ENCODE data around the gene TAS1R3. TPM values are rescaled to one million over a fixed set of nuclear protein-coding genes. Genes with fewer than 3 reads are reported as not detected.
A peak's percentile ranks its signal among the peaks of the same experiment; 100 is the strongest.

TAS1R3 gene
- total and polyA plus RNA-seq, 4 donors: 0.19 to 0.36 (median 0.33) TPM; not detected in 1

DNA sequence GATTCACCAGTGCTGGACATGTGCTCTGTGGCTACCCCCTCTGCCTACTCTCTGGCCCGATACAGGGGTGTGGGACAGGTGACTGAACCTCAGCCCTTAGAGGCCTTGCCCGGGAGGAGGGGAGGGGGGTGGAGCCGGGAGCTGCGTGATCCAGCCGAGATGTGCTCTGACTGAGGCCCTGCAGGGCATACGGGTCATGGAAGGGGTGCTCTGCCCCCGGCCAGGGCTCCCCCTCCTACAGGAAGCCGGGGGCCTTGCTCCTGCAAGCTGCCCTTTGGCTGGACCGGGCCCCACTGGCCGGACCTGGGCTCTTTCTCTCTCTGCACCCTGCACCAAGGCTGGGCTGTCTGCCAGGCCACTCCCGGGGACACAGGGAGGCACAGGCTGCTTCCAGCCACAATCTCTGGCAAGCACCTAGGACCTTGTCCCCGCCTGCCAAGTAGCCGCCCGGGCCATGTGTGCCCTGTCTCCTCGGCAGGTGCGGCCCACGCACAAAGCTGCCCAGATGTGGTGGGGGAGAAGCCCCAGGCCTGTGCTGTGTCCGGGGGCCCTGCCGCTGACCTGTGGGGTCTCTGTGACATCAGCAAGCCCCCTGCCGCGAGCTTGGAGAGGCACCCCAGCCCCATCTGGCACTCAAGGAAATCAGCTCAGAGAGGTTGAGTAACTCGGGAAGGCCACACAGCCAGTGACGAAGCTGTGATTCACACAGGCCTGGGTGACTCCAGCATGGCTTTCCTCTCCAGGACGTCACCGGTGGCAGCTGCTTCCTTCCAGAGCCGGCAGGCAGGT, 49.4 kb upstream of the TAS1R3 start:
- peak; percentile 74 for DNase-seq (ENCODE audit: low spot score)
- Histone ChIP-seq H3K9ac (ENCODE audit: low read depth in 1 of 2, low read length in 2 of 2) (no peak overlapping the region), H3K27me3 (ENCODE audit: control insufficient read depth in 4 of 4, insufficient read depth in 4 of 4, low read length in 3 of 4) (no peaks in the 10 kb centered on the region), H3K27ac (ENCODE audit: low read depth in 1 of 2, low read length in 2 of 2) (peak overlapping the region; percentile 38 to 71), H3K4me1 (ENCODE audit: control insufficient read depth in 4 of 4, insufficient read depth in 4 of 4, low read length in 3 of 4) (peaks cover 9 to 19% (median 16%) of the 10 kb centered on the region in 4 donors), H3K9me3 (ENCODE audit: control insufficient read depth in 4 of 4, low read length in 3 of 4) (no peaks in the 10 kb centered on the region), H3K4me3 (ENCODE audit: low read depth in 1 of 3, low read length in 3 of 3) (no peak overlapping the region), H3K36me3 (ENCODE audit: control insufficient read depth in 4 of 4, insufficient read depth in 3 of 4, low read depth in 1 of 4, low read length in 3 of 4) (no peaks in the 10 kb centered on the region)
- 24% methylated on average over 26 of the region's 26 CpGs for WGBS
- TF ChIP-seq SP1 (IDR thresholded peaks at IDR 0.05) (peak; percentile 85), RXRA (IDR thresholded peaks at IDR 0.05) (peak; percentile 64 to 75), MAX (IDR thresholded peaks at IDR 0.05) (no peak), TAF1 (conservative IDR thresholded peaks at IDR 0.05) (no peak), GABPA (IDR thresholded peaks at IDR 0.05 in 1 of 2, conservative IDR thresholded peaks at IDR 0.05 in 1 of 2) (peak in 1 of 2 donors; percentile 63), HNF4A (conservative IDR thresholded peaks at IDR 0.05) (peak; percentile 88 to 94)

- Histone ChIP-seq H3K36me3 (ENCODE audit: control insufficient read depth in 4 of 4, insufficient read depth in 3 of 4, low read depth in 1 of 4, low read length in 3 of 4) (no peaks in the 10 kb centered on the region), H3K9me3 (ENCODE audit: control insufficient read depth in 4 of 4, low read length in 3 of 4) (no peaks in the 10 kb centered on the region), H3K4me1 (ENCODE audit: control insufficient read depth in 4 of 4, insufficient read depth in 4 of 4, low read length in 3 of 4) (peaks cover 9 to 19% (median 16%) of the 10 kb centered on the region in 4 donors), H3K27ac (ENCODE audit: low read depth in 1 of 2, low read length in 2 of 2) (no peak overlapping the region), H3K27me3 (ENCODE audit: control insufficient read depth in 4 of 4, insufficient read depth in 4 of 4, low read length in 3 of 4) (no peaks in the 10 kb centered on the region), H3K4me3 (ENCODE audit: low read depth in 1 of 3, low read length in 3 of 3) (no peak overlapping the region), H3K9ac (ENCODE audit: low read depth in 1 of 2, low read length in 2 of 2) (no peak overlapping the region)
- 90% methylated on average over 14 of the region's 14 CpGs for WGBS
- no peak for DNase-seq (ENCODE audit: low spot score)
- TF ChIP-seq YY1 (IDR thresholded peaks at IDR 0.05) (no peak), HNF4G (IDR thresholded peaks at IDR 0.05) (no peak), NR2F2 (IDR thresholded peaks at IDR 0.05) (no peak), EGR1 (IDR thresholded peaks at IDR 0.05; ENCODE audit: low read depth in 2 of 2) (no peak), FOXA2 (IDR thresholded peaks at IDR 0.05) (no peak), TAF1 (conservative IDR thresholded peaks at IDR 0.05) (no peak), GABPA (IDR thresholded peaks at IDR 0.05 in 1 of 2, conservative IDR thresholded peaks at IDR 0.05 in 1 of 2) (no peak), RXRA (IDR thresholded peaks at IDR 0.05) (no peak), JUND (IDR thresholded peaks at IDR 0.05) (no peak), MAX (IDR thresholded peaks at IDR 0.05) (no peak), HNF4A (conservative IDR thresholded peaks at IDR 0.05) (no peak), ATF3 (IDR thresholded peaks at IDR 0.05) (no peak), SP1 (IDR thresholded peaks at IDR 0.05) (no peak)
- TF ChIP-seq, protein P1, sequence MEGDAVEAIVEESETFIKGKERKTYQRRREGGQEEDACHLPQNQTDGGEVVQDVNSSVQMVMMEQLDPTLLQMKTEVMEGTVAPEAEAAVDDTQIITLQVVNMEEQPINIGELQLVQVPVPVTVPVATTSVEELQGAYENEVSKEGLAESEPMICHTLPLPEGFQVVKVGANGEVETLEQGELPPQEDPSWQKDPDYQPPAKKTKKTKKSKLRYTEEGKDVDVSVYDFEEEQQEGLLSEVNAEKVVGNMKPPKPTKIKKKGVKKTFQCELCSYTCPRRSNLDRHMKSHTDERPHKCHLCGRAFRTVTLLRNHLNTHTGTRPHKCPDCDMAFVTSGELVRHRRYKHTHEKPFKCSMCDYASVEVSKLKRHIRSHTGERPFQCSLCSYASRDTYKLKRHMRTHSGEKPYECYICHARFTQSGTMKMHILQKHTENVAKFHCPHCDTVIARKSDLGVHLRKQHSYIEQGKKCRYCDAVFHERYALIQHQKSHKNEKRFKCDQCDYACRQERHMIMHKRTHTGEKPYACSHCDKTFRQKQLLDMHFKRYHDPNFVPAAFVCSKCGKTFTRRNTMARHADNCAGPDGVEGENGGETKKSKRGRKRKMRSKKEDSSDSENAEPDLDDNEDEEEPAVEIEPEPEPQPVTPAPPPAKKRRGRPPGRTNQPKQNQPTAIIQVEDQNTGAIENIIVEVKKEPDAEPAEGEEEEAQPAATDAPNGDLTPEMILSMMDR (IDR thresholded peaks at IDR 0.05; ENCODE audit: low read depth, low read length, missing input control): no peak
- TF ChIP-seq, protein P2, sequence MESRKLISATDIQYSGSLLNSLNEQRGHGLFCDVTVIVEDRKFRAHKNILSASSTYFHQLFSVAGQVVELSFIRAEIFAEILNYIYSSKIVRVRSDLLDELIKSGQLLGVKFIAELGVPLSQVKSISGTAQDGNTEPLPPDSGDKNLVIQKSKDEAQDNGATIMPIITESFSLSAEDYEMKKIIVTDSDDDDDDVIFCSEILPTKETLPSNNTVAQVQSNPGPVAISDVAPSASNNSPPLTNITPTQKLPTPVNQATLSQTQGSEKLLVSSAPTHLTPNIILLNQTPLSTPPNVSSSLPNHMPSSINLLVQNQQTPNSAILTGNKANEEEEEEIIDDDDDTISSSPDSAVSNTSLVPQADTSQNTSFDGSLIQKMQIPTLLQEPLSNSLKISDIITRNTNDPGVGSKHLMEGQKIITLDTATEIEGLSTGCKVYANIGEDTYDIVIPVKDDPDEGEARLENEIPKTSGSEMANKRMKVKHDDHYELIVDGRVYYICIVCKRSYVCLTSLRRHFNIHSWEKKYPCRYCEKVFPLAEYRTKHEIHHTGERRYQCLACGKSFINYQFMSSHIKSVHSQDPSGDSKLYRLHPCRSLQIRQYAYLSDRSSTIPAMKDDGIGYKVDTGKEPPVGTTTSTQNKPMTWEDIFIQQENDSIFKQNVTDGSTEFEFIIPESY (IDR thresholded peaks at IDR 0.05): no peak
- TF ChIP-seq, protein P3, sequence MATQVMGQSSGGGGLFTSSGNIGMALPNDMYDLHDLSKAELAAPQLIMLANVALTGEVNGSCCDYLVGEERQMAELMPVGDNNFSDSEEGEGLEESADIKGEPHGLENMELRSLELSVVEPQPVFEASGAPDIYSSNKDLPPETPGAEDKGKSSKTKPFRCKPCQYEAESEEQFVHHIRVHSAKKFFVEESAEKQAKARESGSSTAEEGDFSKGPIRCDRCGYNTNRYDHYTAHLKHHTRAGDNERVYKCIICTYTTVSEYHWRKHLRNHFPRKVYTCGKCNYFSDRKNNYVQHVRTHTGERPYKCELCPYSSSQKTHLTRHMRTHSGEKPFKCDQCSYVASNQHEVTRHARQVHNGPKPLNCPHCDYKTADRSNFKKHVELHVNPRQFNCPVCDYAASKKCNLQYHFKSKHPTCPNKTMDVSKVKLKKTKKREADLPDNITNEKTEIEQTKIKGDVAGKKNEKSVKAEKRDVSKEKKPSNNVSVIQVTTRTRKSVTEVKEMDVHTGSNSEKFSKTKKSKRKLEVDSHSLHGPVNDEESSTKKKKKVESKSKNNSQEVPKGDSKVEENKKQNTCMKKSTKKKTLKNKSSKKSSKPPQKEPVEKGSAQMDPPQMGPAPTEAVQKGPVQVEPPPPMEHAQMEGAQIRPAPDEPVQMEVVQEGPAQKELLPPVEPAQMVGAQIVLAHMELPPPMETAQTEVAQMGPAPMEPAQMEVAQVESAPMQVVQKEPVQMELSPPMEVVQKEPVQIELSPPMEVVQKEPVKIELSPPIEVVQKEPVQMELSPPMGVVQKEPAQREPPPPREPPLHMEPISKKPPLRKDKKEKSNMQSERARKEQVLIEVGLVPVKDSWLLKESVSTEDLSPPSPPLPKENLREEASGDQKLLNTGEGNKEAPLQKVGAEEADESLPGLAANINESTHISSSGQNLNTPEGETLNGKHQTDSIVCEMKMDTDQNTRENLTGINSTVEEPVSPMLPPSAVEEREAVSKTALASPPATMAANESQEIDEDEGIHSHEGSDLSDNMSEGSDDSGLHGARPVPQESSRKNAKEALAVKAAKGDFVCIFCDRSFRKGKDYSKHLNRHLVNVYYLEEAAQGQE (IDR thresholded peaks at IDR 0.05): no peak
Measured at GRCh38 chr1:1282998-1283397, 48.1 kb upstream of the TAS1R3 start.

Measured in liver (tissue), 9 donors.